HepG2 (cell line): Measurements from ENCODE around the gene GALNT9. TPM values are rescaled to one million over a fixed set of nuclear protein-coding genes. Genes with fewer than 3 reads are reported as not detected.

Source experiments
- ATAC-seq: fragments of 200-7000 bp; cut with Tn5 transposase; 3 replicates; pipeline ENCODE4 v1.9.1; 2020; ENCODE audit warnings: mild to moderate bottlenecking, moderate library complexity
- BruUV-seq: library from RNA; stranded (reverse); fragments of 400-500 nt; replicated peaks from 2 replicates; lab custom pipeline; 2021; lab: Mats Ljungman, UMichigan
- CTCF ChIA-PET: fragments of 300-600 bp; formaldehyde crosslinking; extraction: SDS; loops from one replicate; lab custom pipeline; 2021; ENCODE audit warnings: low total read pairs, inconsistent platforms, low intra/inter-chr PET ratio; lab: Yijun Ruan, JAX
- POLR2A ChIA-PET: fragments of 350-600 bp; sonication (Branson Sonifier 250); formaldehyde crosslinking; loops from one replicate; lab custom pipeline; 2020; ENCODE audit warnings: antibody characterized with exemption, inconsistent platforms; lab: Yijun Ruan, JAX
- DNase-seq: peaks from one replicate; pipeline ENCODE4 v3.0.0-alpha.2; 2015; ENCODE audit warnings: low spot score
- FAIRE-seq: peaks from 3 replicates; lab custom pipeline; 2011; peaks lifted over from hg19 to GRCh38; lab: Jason Lieb, UNC
- H2AFZ ChIP-seq: one replicate; pipeline ENCODE4 v1.6.1; 2011; ENCODE audit warnings: low read length, inconsistent platforms
- H3K27ac ChIP-seq: fragments of 300-600 bp; 3 replicates; pipeline ENCODE4 v1.8.0; 2011; ENCODE audit warnings: mixed run types, mild to moderate bottlenecking, mixed read lengths, low read length, inconsistent platforms; ENCODE audit not compliant: insufficient read depth; ENCODE audit errors: extremely low read length
- H3K27me3 ChIP-seq, 2 experiments: fragments of 200-600 bp in 1 of 2; 2 replicates in 1 of 2; 3 replicates in 1 of 2; pipeline versions ENCODE4 v1.6.0 to v1.8.0; 2011; ENCODE audit warnings: low read length in 2 of 2, mild to moderate bottlenecking in 2 of 2, moderate library complexity in 2 of 2, inconsistent platforms in 1 of 2; ENCODE audit not compliant: insufficient read depth in 2 of 2, control insufficient read depth in 1 of 2
- H3K36me3 ChIP-seq, 2 experiments: fragments of 200-600 bp in 1 of 2; replicated peaks in 1 of 2; 2 replicates in 1 of 2; 3 replicates in 1 of 2; pipeline versions ENCODE4 v1.5.1 to v1.8.0; 2011; ENCODE audit warnings: low read length in 2 of 2, inconsistent platforms in 1 of 2; ENCODE audit not compliant: insufficient read depth in 2 of 2, control insufficient read depth in 1 of 2
- H3K4me1 ChIP-seq: 2 replicates; pipeline ENCODE4 v1.5.1; 2012; ENCODE audit warnings: low read length, inconsistent platforms; ENCODE audit not compliant: insufficient read depth
- H3K4me2 ChIP-seq: 2 replicates; pipeline ENCODE4 v1.6.0; 2011; ENCODE audit warnings: low read depth, low read length, inconsistent platforms
- H3K4me3 ChIP-seq, 3 experiments: fragments of 200-600 bp in 1 of 3; sonication (generic), shearing (Covaris generic) in 1 of 3; replicated peaks in 1 of 3; 2 replicates each; pipeline ENCODE4 v1.5.1; 2011 to 2016; ENCODE audit warnings: low read length in 3 of 3, inconsistent platforms in 2 of 3, low read depth in 2 of 3, mild to moderate bottlenecking in 2 of 3, control low read depth in 1 of 3, mixed read lengths in 1 of 3; ENCODE audit not compliant: insufficient read depth in 1 of 3
- H3K79me2 ChIP-seq: one replicate; pipeline ENCODE4 v1.6.1; 2011; ENCODE audit warnings: low read length, inconsistent platforms; ENCODE audit not compliant: insufficient read depth
- H3K9ac ChIP-seq: 2 replicates; pipeline ENCODE4 v1.6.0; 2011; ENCODE audit warnings: mild to moderate bottlenecking, low read depth, low read length, inconsistent platforms; ENCODE audit not compliant: insufficient read depth
- H3K9me3 ChIP-seq: 2 replicates; pipeline ENCODE4 v1.5.1; 2012; ENCODE audit warnings: mild to moderate bottlenecking, low read length
- H4K20me1 ChIP-seq: 2 replicates; pipeline ENCODE4 v1.6.0; 2011; ENCODE audit warnings: inconsistent platforms, mild to moderate bottlenecking, low read length, moderate library complexity; ENCODE audit not compliant: insufficient read depth
- SMC3 ChIP-seq: IDR thresholded peaks from 2 replicates; pipeline ENCODE4 v1.6.1; 2011; ENCODE audit warnings: low read length, improper control_type of control experiment
- STAG1 ChIP-seq: sonication (generic); formaldehyde crosslinking; IDR thresholded peaks from 2 replicates; pipeline ENCODE4 v1.4.0; 2020; ENCODE audit warnings: missing genetic modification reagents
- ZBTB21 ChIP-seq: sonication (generic); formaldehyde crosslinking; IDR thresholded peaks from 2 replicates; pipeline ENCODE4 v1.4.0; 2020; ENCODE audit warnings: missing genetic modification reagents
- ZFP36 ChIP-seq: fragments of 150-350 bp; IDR thresholded peaks from 2 replicates; pipeline ENCODE4 v1.6.1; 2018; ENCODE audit warnings: borderline replicate concordance, low read length, low read depth; ENCODE audit not compliant: partially characterized antibody
- WGBS: methylation state at CpG from one replicate; pipeline ENCODE4 v1.1.6; 2017; ENCODE audit warnings: low lambda C conversion rate; 5-methylcytosine and 5-hydroxymethylcytosine counted together
- in situ Hi-C: cut with HindIII; loops from 2 replicates; pipeline ENCODE4 v1.10.0; 2017; ENCODE audit warnings: low pct_unique_long_range_greater_than_20kb; ENCODE audit not compliant: extremely low pct_ligation_motif_present
- intact Hi-C: fragments of 100-400 bp; cut with micrococcal nuclease; formaldehyde crosslinking; loops from one replicate; pipeline ENCODE4 v1.10.0; 2022; ENCODE audit not compliant: unreplicated experiment
- polyA plus RNA-seq, 8 experiments: library from polyadenylated mRNA; depleted of rRNA in 3 of 8; stranded (reverse) in 7 of 8; unstranded in 1 of 8; fragments of >200 nt; fragmentation: Illumina TruSeq in 4 of 8; extraction: Trizol in 4 of 8; gene quantifications; 2 replicates each; pipeline versions ENCODE4 v1.2.1 to v1.2.3, GENCODE V29; 2011 to 2016; ENCODE audit warnings: low read depth in 4 of 8, missing spikeins in 1 of 8, mixed read lengths in 1 of 8; ENCODE audit not compliant: insufficient read depth in 1 of 8
- total RNA-seq, 5 experiments: library from RNA; depleted of rRNA; stranded (reverse); fragments of >200 nt; fragmentation: Illumina TruSeq; extraction: Trizol; gene quantifications; 2 replicates each; pipeline ENCODE4 v1.2.3, GENCODE V29; 2016; ENCODE audit warnings: low read depth in 1 of 5
- TF ChIP-seq, protein P1 (sequence below): sonication (generic); formaldehyde crosslinking; conservative IDR thresholded peaks from 2 replicates; pipeline ENCODE4 v1.4.0; 2020; ENCODE audit warnings: missing genetic modification reagents
- TF ChIP-seq, protein P2 (sequence below): sonication (generic); formaldehyde crosslinking; IDR thresholded peaks from 2 replicates; pipeline ENCODE4 v1.4.0; 2020; ENCODE audit warnings: missing genetic modification reagents
- TF ChIP-seq, protein P3 (sequence below): sonication (generic); formaldehyde crosslinking; IDR thresholded peaks from 2 replicates; pipeline ENCODE4 v1.5.0; 2020; ENCODE audit warnings: mild to moderate bottlenecking, missing genetic modification reagents, moderate library complexity

The GALNT9 gene
- total and polyA plus RNA-seq, 2 of the 13 experiments (the other 11 are each of a cell fraction or from before 2014, with no cell fraction given): 0.04 TPM; not detected in 1

DNA sequence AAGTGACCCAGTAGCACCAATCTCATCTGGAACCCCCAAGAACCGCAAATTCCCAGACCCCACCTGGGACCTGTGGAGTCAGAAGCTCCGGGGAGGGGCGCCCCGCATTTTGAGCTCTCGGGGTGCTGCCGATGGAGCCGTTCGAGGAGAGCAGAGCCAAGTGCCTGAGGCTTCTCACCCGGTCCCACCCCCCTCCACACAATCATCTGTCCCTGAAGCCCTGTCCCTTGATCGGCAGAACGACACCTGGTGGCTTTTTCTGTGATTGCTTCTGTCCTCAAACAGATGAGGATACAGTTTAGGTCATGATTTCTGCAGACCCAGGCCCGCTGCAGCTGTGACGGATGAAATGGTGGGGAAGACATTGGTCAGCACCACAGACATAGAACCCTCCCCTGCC, 110.5 kb downstream of the GALNT9 start:
- FAIRE-seq (peak; percentile 73), ATAC-seq (peak; percentile 80), DNase-seq (peak; percentile 35)
- intact Hi-C loops (loop anchor here (2.0 kb wide), 1 partner anchor 64 kb away; no protein-coding TSS in a partner anchor), in situ Hi-C loops (no loop called here)
- H3K4me2 ChIP-seq: no peak overlapping the region
- no peaks in the 10 kb centered on the region for H3K36me3 ChIP-seq
- TF ChIP-seq ZBTB21 (CRISPR knock-in tag): no peak
- TF ChIP-seq, protein P1, sequence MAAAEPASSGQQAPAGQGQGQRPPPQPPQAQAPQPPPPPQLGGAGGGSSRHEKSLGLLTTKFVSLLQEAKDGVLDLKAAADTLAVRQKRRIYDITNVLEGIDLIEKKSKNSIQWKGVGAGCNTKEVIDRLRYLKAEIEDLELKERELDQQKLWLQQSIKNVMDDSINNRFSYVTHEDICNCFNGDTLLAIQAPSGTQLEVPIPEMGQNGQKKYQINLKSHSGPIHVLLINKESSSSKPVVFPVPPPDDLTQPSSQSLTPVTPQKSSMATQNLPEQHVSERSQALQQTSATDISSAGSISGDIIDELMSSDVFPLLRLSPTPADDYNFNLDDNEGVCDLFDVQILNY: no peak
- TF ChIP-seq, protein P2, sequence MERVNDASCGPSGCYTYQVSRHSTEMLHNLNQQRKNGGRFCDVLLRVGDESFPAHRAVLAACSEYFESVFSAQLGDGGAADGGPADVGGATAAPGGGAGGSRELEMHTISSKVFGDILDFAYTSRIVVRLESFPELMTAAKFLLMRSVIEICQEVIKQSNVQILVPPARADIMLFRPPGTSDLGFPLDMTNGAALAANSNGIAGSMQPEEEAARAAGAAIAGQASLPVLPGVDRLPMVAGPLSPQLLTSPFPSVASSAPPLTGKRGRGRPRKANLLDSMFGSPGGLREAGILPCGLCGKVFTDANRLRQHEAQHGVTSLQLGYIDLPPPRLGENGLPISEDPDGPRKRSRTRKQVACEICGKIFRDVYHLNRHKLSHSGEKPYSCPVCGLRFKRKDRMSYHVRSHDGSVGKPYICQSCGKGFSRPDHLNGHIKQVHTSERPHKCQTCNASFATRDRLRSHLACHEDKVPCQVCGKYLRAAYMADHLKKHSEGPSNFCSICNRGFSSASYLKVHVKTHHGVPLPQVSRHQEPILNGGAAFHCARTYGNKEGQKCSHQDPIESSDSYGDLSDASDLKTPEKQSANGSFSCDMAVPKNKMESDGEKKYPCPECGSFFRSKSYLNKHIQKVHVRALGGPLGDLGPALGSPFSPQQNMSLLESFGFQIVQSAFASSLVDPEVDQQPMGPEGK (CRISPR knock-in tag): 0 out of 2 replicates have a peak, but pooled peaks have one; percentile 33
- peak; percentile 33 for TF ChIP-seq STAG1 (CRISPR knock-in tag)
- TF ChIP-seq ZFP36: no peak
- TF ChIP-seq SMC3: peak; percentile 65
- TF ChIP-seq, protein P3, sequence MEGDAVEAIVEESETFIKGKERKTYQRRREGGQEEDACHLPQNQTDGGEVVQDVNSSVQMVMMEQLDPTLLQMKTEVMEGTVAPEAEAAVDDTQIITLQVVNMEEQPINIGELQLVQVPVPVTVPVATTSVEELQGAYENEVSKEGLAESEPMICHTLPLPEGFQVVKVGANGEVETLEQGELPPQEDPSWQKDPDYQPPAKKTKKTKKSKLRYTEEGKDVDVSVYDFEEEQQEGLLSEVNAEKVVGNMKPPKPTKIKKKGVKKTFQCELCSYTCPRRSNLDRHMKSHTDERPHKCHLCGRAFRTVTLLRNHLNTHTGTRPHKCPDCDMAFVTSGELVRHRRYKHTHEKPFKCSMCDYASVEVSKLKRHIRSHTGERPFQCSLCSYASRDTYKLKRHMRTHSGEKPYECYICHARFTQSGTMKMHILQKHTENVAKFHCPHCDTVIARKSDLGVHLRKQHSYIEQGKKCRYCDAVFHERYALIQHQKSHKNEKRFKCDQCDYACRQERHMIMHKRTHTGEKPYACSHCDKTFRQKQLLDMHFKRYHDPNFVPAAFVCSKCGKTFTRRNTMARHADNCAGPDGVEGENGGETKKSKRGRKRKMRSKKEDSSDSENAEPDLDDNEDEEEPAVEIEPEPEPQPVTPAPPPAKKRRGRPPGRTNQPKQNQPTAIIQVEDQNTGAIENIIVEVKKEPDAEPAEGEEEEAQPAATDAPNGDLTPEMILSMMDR (CRISPR knock-in tag): peak; percentile 76
- WGBS: 3% methylated on average over 5 of the region's 13 CpGs
- ChIA-PET POLR2A (no interaction called here), CTCF (interaction anchor here (2.1 kb wide), 1 partner anchor 65 kb away, joined by 31 read pairs; no protein-coding TSS in a partner anchor)
- H4K20me1 ChIP-seq: no peaks in the 10 kb centered on the region
- H3K9me3 ChIP-seq: no peaks in the 10 kb centered on the region
- H3K9ac ChIP-seq: no peak overlapping the region
- H3K4me1 ChIP-seq: no peaks in the 10 kb centered on the region
- no peak overlapping the region for H3K27ac ChIP-seq
- H3K4me3 ChIP-seq: no peak overlapping the region
- H3K79me2 ChIP-seq: no peaks in the 10 kb centered on the region
- no peak overlapping the region for H2AFZ ChIP-seq
- no TSS peak for BruUV-seq
- H3K27me3 ChIP-seq: peaks cover 8 to 45% of the 10 kb centered on the region in 2 experiments
